UCSD-AML1 (cell line): ENCODE data around the gene FXYD2.

Experiments used
- DNase-seq: peaks from one replicate; lab custom pipeline; 2025; ENCODE audit not compliant: unreplicated experiment; lab: John Stamatoyannopoulos, UW

FXYD2 gene

DNA sequence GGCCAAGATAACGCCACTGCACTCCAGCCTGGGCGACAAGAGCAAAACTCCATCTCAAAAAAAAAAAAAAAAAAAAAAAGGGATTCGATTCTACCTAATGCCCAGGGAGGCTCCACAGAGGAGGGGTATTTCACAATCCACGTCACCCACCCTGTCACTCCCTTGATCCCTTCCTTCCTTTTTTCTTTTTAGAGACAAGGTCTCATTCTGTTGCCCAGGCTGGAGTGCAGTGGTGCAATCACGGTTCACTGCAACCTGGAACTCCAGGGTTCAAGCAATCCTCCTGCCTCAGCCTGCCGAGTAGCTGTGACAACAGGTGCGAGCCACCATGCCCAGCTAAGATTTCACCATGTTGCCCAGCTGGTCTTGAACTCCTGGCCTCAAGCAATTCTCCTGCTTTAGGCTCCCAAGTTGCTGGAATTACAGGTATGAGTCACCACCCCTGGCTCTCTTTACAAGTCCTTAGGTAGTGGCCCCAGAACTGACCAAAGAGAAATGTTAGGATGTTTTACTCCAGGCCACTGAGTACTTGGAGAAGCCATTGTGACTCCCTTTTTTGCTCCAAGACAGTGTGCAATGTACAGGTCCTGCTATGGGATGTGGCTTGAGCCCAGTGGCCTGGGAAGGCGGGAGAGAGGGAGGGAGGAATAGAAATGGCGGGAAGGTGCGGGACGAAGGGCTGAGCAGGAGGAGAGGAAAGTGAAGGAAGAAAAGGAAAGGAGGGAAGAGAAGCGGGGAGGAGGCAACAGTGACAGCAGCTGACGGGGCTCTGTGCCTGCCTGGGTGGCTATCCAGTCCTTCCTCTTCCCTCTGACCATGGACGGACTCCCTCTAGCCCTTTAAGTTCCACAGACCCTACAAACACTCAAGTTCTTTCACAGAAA is 11.8 kb upstream of the FXYD2 start:
- no peak for DNase-seq

DNA sequence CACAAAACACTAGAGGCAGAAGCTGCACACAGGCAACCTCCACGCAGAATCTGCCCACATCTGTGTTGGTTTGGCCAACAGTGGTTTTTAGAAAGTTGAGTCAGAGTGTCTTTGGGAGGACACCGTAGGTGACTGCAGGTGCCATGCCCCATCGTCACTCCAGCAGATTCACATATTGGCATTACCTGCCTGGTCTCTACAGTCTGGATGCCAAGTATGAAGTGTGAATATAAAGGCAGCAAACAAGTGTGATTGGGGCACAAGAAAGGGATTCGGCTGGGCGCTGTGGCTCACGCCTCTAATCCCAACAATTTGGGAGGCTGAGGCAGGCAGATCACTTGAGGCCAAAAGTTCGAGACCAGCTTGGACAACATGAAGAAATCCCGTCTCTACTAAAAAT is 11.0 kb upstream of the FXYD2 start:
- DNase-seq, result no peak

DNA sequence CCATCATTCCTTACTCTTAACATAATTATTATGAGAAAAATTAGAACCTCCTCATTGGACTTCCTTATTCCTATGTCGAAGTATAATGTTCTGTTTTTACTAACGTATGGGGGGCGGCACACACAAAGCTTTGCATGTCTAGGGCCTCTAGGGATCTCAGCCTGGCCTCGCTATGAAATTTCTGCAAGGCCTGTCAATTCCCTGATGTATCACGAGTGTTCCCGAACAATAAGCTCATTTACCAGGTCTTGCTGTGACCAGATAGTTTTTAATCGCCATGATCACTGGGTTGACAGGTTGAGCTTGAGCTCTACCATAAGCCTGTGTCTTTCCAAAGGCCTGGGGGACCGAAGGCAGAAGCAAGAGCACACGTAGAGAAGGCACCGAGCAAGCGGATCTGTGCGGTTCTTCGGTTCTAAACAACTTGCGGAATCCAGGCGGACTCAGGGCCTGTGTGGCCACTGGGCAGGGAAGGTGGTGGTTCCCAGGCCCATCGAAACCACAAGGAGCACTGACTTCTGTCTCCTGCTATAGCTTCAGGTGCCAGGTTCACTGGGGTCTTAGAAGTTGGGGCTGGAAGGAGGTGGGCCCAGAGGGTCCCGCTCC is 10.4 kb upstream of the FXYD2 start:
- DNase-seq, result no peak

DNA sequence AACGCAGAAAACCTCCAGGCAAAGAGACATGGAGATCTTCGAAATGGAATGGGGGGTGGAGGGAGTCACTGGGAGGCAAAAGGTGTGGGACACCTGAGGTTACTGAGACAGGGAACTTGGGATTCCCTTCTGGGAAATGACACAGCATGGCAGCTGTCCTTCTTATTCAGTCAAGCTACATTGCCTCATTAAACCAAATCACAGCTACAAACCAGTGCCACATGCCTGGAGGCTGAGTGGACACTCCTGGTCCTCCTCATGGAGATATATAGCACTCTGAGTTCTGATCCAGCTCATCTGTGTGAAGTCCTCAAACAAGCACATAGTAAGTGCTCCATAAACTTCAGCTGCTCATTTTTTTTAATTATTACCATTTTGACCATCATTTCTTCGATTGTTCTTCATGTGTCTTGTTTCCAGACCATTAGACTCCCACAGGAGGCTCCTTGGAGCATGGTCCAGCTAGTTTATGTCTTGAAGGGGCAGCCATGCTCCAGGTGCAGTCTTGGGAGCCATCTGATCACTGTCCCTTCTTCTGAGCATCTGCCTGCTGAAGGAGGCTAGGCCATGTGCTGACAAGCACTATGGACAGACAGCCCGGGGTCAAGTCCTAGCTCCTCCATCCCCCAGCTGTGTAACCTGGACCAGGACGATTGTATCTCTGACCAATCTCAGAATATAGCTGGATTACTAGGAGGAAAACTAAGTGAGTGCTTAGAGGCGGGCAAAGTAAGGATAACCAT is 9.7 kb upstream of the FXYD2 start:
- no peak for DNase-seq

DNA sequence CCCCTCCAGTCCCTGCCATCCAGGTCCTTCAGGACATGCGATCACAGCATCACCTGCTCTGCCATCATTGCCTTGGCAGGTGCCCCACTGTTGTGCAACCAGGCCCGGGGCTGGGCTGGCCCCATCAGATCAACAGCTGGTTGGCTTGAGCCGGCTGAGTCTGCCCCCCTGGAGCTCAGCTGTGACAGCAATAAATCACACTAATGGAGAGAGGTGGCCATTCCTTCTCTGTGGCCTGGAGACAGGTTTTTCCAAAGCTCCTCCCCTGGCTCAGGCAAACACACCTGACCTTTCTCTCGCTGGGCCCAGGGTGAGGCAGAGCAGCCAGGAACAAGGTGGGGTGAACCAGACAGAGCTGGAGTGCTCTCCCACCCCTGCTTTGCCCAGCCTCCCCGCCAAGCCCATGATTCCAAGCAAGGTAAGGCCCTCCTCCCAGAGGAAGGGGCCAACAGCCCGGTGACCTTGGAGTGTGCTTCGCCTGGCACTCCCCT is 8.9 kb upstream of the FXYD2 start:
- no peak for DNase-seq

DNA sequence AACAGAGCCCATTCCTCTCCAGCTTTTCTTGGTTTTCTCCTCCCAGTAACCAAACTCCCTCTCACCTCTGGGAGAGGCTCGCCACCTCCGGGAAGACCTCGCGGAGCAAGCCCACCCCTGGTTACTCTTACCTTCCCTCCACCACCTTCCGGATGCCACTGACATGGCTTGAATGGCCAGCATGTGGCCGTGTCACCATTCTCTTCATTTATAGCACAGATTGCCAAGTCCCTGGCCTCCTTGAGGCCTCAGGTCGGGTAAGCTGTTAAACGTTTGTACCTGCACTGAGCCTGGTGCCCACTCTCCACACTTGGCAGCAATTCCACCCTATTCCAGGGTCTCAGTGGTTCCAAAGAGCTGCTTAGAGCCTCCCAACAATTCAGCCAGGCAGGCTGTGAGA is 8.0 kb upstream of the FXYD2 start:
- no peak for DNase-seq

DNA sequence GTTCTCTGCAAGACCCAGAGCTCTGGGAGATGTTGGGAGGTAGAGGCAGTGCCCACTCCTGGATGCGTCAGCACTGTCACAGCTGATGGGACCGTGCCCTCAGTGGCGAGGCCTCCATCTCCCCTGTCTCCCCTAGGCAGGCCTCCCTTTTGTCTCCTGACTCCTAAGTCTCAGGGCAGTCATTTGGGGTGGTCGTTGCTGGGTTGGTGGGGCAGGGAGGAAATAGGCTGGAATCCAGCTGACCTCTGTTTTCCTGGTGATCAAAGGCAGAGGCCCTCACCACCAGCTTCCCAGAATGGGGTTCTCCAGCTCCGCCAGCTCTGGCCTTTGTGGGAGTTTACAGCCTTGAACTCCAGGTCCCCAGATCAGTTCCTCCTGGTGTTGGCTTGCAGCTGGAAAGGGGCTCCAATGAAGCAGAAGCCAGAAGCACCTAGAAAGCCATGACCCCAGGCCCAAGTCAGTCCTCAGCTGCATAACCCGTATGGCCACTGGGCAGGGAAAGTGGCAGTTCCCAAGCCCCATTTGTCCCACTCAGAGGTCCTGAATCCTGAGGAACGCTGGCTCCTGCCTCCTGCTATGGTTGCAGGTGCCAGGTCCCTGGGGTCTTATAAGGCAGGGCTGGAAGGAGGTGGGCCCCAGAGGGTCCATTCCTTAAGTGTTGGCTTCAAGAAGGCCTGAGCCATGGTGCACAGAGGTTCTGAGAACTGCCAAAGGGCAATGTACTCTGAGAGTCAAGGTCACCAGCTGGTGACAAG is 7.3 kb upstream of the FXYD2 start:
- DNase-seq, result no peak

DNA sequence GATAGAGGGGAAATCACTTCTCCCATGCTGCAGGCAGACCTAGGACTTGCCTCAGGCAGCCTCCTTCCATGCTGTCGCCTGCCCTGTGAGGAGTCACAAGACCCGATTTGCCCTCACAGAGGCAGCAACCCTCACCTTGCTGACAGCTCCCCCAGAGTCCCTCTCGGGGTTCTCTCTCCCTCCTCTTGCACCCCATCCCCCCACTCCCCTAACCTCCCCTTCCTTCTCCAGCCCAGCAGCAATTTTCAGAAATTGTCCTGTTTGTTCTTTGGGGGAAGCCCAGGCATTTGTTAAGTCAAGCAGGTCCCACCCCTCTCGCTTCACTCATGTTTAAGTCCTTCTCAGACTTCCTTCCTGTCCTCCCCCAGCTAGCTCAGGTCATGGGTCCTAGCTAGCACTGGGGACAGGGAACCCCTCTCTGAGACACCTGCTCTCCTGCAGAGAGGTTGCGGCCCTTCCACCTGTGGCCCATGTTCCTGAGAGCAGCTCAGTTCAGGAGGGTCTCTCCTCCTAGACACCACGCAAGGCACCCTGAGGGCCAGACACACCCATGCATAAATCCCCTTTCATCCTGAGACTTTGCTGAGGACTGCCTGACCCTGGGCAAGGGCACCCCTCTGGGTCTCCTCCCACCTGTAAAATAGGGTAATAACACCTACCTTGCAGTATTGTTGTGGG is 6.3 kb upstream of the FXYD2 start:
- no peak for DNase-seq

DNA sequence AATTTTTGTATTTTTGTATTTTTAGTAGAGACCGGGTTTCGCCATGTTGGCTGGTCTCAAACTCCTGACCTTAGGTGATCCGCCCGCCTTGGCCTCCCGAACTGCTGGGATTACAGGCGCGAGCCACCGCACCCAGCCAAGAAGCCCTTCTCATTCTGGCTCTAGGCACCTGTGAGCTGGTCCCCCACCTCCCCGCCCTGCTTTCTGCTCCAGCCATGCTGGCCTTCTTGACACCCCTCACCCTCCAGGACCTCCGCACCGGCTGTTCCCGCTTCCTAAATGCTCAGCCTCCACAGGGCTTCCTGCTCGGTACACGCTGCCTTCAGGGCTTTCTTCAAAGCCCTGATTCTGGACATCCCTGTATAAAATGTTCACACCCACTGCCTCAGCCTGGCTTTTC is 5.5 kb upstream of the FXYD2 start:
- no peak for DNase-seq

DNA sequence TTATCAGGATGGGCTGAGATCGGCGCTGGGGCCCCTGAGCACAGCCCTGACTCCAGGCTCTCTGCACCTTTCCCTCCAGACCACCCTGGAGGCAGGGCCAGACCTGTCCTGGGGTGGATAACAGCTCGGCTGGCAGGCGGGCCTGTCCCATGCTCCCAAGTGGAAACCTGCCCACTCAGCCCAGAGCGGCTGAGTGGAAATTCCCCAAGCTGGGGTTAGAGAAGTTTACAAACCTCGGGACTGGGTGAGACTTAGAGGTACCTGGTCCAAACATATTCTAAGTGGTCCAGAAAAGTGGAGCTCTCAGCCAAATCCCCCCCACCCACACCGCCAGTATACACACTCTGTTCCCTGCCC is 4.8 kb upstream of the FXYD2 start:
- DNase-seq, result no peak

DNA sequence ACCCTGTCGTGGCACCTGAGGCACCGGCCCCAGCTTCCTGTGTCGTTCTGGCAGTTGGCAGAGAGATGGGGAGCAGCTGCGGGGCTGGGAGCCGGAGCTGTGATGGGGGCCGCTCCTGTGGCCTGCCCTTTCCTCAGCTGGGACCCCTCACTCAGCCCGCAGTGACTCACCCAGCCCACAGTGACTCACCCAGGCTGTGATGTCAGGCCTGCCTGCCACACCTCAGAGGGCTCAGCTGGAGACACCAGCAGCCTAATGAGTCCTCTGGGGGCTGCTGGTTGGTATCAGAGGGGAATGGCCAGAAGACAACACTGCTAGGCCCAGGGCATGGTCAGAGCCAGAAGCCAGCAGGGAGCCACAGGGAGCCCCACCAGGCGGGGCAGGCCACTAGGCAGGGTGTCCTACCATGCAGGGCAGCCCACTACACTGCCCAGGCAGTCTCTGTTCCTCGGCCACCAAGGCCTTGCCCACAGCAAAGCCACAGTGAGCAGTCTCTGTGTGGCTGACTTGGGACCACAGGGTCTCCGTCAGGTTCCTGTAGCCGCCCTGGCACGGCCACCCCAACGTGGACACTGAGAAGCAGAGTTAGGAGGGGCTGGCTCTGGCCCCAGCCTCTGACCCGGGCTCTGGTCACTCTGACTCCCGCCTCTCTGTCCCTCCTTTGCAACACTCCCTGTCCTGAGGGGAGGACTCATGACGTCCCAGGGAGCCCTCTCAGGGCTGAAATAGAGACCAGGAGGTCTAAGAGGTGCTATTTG is 4.2 kb upstream of the FXYD2 start:
- peak; percentile 46 for DNase-seq

DNA sequence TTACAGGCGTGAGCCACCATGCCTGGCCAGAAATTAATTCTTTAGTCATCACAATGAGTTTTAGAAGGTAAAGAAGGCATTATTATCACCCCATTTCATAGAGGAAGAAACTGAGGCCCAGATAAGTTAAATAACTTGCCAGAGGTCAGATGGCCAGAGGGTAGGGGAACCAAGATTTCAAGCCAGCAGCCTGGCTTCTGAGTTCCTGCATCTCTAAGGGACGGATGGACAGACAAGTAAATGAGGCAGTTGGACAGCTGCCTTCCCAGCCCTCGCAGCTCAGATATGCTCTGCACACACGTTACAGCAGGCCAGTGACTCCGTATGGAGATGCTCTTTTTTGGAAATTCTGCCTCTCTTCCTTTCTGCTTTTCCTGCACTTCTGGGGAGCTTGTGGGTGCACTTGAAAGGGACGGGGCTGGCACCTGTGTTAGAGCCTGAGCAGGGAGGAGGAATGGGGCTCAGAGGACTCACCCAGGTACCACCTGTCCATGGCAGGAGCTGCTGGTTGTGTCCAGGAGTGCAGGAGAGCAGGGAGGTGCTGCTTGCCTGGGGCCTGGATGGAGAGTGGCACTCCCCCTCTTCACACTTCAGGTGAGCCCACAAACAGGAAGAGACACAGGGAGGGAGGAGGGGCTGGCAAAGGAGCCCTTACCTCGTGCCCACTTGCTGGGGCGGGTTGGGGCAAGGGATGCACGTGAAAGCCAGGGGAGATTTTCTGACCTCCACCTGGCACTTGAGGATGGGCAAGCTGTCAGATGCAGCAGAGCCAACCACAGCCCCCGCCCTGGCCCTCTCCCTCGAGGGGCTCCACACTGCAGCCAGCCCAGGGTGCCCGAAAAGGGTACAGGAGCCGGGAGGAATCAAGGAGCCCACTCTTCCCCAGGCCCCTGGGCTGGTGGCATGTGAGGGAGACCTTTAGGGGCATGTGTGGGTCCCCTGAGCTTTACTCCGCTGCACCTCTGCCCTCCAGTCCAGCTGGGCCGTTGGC is 3.3 kb upstream of the FXYD2 start:
- DNase-seq, result no peak

DNA sequence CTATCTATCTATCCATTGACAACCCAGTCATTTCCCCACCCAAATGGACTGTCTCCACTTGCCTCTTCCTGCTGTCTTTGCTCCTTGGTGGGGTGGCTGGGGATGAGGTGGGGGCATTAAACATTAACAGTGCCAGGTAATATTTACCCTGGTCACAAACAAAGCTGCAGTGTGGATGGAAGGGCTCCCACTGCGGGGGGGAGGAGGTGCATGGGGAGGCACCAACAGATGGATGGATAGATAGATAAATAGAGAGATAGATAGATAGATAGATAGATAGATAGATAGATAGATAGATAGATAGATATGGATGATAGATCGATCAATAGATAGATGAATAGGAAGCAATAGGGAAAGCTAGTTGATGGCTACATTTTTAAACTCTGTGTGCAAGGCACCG is 2.3 kb upstream of the FXYD2 start:
- no peak for DNase-seq

DNA sequence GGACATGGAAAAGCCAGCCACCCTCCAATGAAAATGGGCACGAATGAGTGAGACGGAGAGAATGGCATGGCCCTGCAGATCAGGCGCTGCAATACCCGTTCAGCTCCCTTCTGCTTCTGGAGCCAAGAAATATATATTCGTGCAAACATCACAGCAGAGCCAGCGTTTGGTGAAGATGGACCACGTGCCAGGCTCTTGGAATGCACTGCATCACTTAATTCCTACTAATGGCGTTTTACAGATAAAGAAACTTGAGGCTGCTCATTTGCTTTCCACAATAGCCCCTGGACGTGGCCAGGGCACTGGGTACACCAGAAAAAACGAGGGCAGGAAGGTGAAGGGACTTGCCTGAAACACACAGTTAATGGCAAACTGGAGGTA is 1.6 kb upstream of the FXYD2 start:
- DNase-seq, result no peak

DNA sequence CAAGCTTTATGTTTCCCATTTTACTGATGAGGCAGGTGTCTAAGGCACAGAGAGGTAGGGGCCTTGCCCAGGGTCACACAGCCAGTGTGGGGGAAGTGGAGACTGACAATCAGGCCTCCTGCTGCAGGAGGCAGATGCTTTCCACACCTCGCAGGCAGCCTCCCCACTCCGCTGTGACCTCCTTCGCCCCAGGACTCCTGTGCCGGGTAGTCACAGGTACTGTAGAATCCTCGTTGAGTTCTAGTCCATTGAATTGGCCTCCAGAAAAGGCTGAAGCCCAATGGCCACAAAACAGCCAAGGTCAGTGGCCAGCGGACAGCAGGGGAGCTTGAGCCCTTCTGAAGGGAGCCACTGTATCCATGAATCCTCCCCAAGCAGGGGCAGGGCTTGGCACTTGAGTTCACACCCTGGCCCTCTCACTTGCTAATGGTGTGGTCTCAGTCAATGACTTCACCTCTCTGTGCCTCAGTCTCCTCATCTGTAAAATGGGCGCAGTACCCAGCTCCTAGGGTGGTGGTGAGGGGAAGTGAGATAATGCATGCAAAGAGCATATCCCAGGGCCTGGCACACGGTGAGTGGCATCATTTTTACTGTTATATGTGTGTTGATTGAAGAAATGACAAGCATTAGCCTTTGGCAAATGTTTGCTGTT is 1.1 kb upstream of the FXYD2 start:
- DNase-seq, result no peak

DNA sequence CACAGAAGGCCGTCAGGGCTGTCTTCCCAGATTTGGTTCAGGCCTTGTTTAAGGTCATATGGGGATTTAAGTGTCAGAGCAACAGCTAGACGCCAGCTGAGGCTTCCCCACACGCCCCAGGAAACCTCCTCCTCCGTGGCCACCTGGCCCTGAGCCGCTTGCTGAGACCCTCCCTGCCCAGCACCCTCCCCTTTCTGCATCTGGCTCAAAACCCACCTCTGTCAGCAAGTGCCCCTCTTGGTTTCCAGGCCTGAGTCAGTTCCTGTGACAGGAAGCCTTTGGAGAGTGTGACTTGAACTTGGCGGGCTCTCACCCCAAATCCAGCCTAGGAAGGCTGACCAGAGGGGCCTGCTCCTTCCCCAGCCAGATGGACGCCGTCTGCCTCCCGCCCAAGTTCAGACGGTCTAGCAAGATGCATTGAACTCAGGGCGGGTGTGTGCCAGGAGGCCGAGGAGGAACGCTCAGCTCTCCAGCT is 561 bp downstream of the FXYD2 start:
- DNase-seq, result peak; percentile 78

DNA sequence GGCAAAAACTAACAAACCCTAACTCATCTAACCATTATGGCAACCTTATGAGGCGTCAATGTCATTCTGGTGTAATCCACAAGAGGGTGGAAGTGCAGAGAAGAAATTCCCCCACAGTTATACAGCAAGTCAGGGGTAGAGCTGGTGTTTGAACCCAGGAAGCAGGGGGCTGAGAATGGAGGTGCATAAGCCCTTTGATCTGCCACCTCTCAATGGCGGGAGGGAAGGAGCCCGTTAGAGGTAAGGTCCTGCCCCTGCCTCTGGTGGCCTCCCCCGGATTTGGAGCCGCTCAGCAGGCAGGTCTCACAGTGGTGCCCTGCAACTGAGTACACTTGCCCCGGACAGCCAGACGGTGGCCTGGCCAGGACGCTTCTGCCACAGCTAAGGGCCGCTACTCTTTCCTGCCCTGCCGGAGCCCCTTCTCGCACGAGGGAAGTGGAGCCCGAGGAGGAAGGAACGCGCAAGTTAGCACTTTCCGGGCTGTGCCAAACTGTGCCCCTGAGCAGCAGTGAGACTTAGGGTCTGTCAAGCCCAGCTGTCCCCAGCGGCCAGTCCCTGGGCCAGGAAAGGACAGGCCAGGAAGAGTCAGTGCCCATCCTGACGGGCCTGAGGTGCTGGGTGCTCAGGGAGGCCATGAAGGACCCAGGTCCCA is 1.1 kb downstream of the FXYD2 start:
- DNase-seq, result peak; percentile 78
